ENCODE data around the gene BBS7. TPM values are rescaled to one million over a fixed set of nuclear protein-coding genes. Genes with fewer than 3 reads are reported as not detected.

The BBS7 gene
- total RNA-seq, 1 experiment from 2014 or later = 18.5 TPM

Other genes with a start within 250 kb of the BBS7 start
- 153 and 171 TPM in 2 replicates for gene ANXA5, start 173.5 kb downstream of the BBS7 start, total RNA-seq (2014; rRNA removed; shearing (Covaris generic))
- not detected in 2 replicates for gene SMIM43, start 105.3 kb downstream of the BBS7 start, total RNA-seq (2014; rRNA removed; shearing (Covaris generic))
- 52.7 and 87.3 TPM in 2 replicates for gene EXOSC9, start 69.2 kb downstream of the BBS7 start, total RNA-seq (2014; rRNA removed; shearing (Covaris generic))
- gene CCNA2, start 46.6 kb downstream of the BBS7 start, total RNA-seq (2014; rRNA removed; shearing (Covaris generic)) = 167 and 209 TPM in 2 replicates
- gene TRPC3, start 81.6 kb upstream of the BBS7 start, total RNA-seq (2014; rRNA removed; shearing (Covaris generic)) = not detected in 2 replicates

Measured in G401 (cell line).